Measurements from ENCODE around the gene FGF5.

Gene FGF5, protein sequence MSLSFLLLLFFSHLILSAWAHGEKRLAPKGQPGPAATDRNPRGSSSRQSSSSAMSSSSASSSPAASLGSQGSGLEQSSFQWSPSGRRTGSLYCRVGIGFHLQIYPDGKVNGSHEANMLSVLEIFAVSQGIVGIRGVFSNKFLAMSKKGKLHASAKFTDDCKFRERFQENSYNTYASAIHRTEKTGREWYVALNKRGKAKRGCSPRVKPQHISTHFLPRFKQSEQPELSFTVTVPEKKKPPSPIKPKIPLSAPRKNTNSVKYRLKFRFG

DNA sequence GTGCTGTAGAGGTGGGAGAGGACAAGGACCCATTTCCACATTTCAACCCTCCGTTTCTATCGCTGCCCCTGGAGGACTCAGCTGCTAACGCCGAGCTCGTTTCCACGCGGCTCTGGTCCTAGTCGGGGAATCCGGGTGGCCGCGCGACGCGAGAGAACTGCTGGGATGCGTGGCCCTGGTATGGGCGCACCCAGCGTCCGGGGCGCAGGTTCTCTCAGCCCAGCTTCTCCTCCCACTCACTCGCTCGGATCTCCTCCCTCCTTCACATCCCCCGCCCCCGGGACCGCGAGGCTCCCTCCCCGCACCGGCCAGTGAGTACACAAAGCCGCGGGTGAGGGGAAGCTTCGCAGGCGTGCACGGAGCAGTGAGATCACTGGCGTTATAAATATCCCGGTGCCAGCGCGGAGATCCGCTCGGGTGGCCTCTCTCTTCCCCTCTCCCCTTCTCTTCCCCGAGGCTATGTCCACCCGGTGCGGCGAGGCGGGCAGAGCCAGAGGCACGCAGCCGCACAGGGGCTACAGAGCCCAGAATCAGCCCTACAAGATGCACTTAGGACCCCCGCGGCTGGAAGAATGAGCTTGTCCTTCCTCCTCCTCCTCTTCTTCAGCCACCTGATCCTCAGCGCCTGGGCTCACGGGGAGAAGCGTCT lies at the start of gene FGF5:
FGF5 (plus strand) TSS at position 412 of the 649 bp plus-strand sequence; CDS start at position 573, 161 bp downstream.
- Histone ChIP-seq H4K20me1 (ENCODE audit: insufficient read depth) (no peaks in the 10 kb centered on the region), H3K9ac (no peak within 1 kb of the TSS), H3K36me3 (ENCODE audit: insufficient read depth) (no peaks in the 10 kb centered on the region), H3K4me3 (IDR thresholded peaks at IDR 0.05; ENCODE audit: insufficient read depth, low read depth, low read length) (no peak within 1 kb of the TSS), H3K79me2 (ENCODE audit: insufficient read depth, low read depth) (no peaks in the 10 kb centered on the region), H2AFZ (ENCODE audit: low read depth) (no peak within 1 kb of the TSS), H3K27ac (no peak within 1 kb of the TSS), H3K27me3 (ENCODE audit: insufficient read depth, low read depth) (no peaks in the 10 kb centered on the region), H3K4me1 (ENCODE audit: low read depth, poor library complexity, severe bottlenecking) (no peaks in the 10 kb centered on the region), H3K4me2 (no peak within 1 kb of the TSS; the same call in 1 of the 2 replicates)
- TF ChIP-seq, protein P1, sequence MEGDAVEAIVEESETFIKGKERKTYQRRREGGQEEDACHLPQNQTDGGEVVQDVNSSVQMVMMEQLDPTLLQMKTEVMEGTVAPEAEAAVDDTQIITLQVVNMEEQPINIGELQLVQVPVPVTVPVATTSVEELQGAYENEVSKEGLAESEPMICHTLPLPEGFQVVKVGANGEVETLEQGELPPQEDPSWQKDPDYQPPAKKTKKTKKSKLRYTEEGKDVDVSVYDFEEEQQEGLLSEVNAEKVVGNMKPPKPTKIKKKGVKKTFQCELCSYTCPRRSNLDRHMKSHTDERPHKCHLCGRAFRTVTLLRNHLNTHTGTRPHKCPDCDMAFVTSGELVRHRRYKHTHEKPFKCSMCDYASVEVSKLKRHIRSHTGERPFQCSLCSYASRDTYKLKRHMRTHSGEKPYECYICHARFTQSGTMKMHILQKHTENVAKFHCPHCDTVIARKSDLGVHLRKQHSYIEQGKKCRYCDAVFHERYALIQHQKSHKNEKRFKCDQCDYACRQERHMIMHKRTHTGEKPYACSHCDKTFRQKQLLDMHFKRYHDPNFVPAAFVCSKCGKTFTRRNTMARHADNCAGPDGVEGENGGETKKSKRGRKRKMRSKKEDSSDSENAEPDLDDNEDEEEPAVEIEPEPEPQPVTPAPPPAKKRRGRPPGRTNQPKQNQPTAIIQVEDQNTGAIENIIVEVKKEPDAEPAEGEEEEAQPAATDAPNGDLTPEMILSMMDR (conservative IDR thresholded peaks at IDR 0.05; ENCODE audit: low read depth, low read length) = no peak

DNA sequence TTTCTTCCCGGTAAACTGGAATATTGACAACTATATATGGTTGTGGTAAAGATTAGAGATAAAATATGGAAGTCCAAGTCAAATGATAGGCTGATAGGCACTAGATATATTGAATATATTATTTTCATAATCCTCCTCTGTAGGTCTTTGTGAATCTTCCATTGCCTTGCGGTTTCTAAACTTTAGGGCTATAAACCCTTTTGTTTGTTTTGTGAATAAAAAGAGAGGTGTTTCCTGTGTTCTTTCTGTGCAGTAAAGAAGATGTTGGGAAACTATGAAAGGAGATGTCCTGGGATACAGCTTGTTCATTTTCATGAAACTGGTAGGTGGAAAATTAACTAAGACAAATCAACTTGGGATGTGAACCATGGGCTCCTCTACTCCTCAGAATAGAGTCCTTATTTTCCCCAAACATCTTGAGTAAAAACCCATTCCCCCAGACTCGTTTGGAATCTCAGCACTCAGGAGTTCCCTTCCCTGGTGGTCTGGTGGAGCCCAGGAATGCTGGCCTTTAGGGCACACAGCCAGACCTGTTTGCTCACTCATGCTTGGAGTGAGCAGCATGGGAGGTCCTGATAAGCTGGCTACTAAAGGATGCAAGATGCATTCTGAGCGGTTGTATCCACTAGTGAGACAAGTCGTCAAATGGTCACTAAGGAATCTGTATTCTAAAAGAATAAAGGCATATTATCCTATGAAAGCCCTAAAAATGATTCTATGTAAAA lies 47.0 kb upstream of the FGF5 start:
- Histone ChIP-seq H3K27me3 (ENCODE audit: insufficient read depth, low read depth) (no peaks in the 10 kb centered on the region), H3K4me3 (IDR thresholded peaks at IDR 0.05; ENCODE audit: insufficient read depth, low read depth, low read length) (no peak overlapping the region), H3K79me2 (ENCODE audit: insufficient read depth, low read depth) (no peaks in the 10 kb centered on the region), H2AFZ (ENCODE audit: low read depth) (no peak overlapping the region), H3K9ac (no peak overlapping the region), H3K27ac (no peak overlapping the region), H3K36me3 (ENCODE audit: insufficient read depth) (no peaks in the 10 kb centered on the region), H3K4me1 (ENCODE audit: low read depth, poor library complexity, severe bottlenecking) (no peaks in the 10 kb centered on the region), H4K20me1 (ENCODE audit: insufficient read depth) (no peaks in the 10 kb centered on the region), H3K4me2 (no peak overlapping the region)
- TF ChIP-seq, protein P1 (conservative IDR thresholded peaks at IDR 0.05; ENCODE audit: low read depth, low read length) = no peak

DNA sequence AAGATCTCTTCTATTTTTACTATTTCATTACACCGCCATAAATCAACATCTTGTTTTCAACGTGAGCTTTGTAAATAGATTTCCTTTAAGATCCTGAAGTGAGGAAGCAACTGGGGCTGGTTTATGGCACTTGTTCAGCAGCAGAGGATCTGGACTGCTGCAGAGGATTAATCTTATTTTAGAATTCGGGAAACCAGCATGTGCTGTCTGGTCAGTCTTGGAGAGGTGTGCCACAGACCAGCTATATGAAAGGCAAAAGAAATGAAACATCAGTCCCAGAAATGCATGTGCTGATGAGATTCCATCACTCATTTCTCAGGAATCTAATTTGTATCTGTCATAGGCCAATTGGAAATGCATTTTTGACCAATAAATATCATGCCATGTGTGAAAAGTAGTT lies 45.8 kb upstream of the FGF5 start:
- no peaks in the 10 kb centered on the region for H3K4me1 ChIP-seq (ENCODE audit: low read depth, poor library complexity, severe bottlenecking)
- H2AFZ ChIP-seq (ENCODE audit: low read depth) = no peak overlapping the region
- no peak overlapping the region for H3K4me3 ChIP-seq (IDR thresholded peaks at IDR 0.05; ENCODE audit: insufficient read depth, low read depth, low read length)
- H3K27ac ChIP-seq = no peak overlapping the region
- H3K9ac ChIP-seq = no peak overlapping the region
- TF ChIP-seq, protein P1 (conservative IDR thresholded peaks at IDR 0.05; ENCODE audit: low read depth, low read length) = no peak
- H3K36me3 ChIP-seq (ENCODE audit: insufficient read depth) = no peaks in the 10 kb centered on the region
- no peaks in the 10 kb centered on the region for H4K20me1 ChIP-seq (ENCODE audit: insufficient read depth)
- H3K4me2 ChIP-seq = no peak overlapping the region
- no peaks in the 10 kb centered on the region for H3K27me3 ChIP-seq (ENCODE audit: insufficient read depth, low read depth)
- H3K79me2 ChIP-seq (ENCODE audit: insufficient read depth, low read depth) = no peaks in the 10 kb centered on the region

DNA sequence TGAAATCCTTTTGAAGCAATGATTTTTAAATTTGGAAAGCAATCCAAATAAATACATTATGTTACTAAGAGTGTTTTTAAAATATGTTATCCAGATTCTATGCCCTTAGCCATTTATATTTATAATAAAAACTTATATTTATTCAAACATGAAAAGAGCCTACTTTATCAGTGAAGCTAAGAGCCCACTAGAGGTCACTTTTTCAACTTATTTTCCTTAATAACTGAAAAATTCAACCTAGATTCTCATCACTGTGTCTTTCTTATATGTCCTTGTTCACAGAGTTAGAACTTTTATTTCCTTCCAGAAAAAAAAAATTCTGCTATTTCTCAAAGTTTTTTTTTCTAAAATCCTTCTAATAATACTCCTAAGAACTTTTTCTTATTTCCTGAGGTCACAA lies 45.3 kb upstream of the FGF5 start:
- no peak overlapping the region for H3K4me2 ChIP-seq
- H3K27me3 ChIP-seq (ENCODE audit: insufficient read depth, low read depth) = no peaks in the 10 kb centered on the region

More for the DNA sequence above, 45.3 kb upstream of the FGF5 start:
- no peak overlapping the region for H2AFZ ChIP-seq (ENCODE audit: low read depth)
- no peaks in the 10 kb centered on the region for H3K36me3 ChIP-seq (ENCODE audit: insufficient read depth)
- H3K9ac ChIP-seq = no peak overlapping the region
- no peaks in the 10 kb centered on the region for H4K20me1 ChIP-seq (ENCODE audit: insufficient read depth)
- H3K79me2 ChIP-seq (ENCODE audit: insufficient read depth, low read depth) = no peaks in the 10 kb centered on the region
- H3K4me3 ChIP-seq (IDR thresholded peaks at IDR 0.05; ENCODE audit: insufficient read depth, low read depth, low read length) = no peak overlapping the region
- H3K4me1 ChIP-seq (ENCODE audit: low read depth, poor library complexity, severe bottlenecking) = no peaks in the 10 kb centered on the region
- no peak overlapping the region for H3K27ac ChIP-seq
- TF ChIP-seq, protein P1 (conservative IDR thresholded peaks at IDR 0.05; ENCODE audit: low read depth, low read length) = no peak; the same call in 1 of the 2 replicates

Measured in KMS-11 (cell line).